CD4-positive, alpha-beta T cell treated with Interleukin-4 for 1 hour (primary cell): ENCODE measurements around the gene MRPL2.
"Not testable (repeated sequence)": the region's sequence is repeated elsewhere in the genome, so short reads cannot be mapped to it uniquely, and the experiment has no call there.

Experiments
- DNase-seq, 2 donors: peaks; one replicate each; pipeline ENCODE4 v3.0.0-alpha.2; 2020 to 2022

MRPL2 gene

DNA sequence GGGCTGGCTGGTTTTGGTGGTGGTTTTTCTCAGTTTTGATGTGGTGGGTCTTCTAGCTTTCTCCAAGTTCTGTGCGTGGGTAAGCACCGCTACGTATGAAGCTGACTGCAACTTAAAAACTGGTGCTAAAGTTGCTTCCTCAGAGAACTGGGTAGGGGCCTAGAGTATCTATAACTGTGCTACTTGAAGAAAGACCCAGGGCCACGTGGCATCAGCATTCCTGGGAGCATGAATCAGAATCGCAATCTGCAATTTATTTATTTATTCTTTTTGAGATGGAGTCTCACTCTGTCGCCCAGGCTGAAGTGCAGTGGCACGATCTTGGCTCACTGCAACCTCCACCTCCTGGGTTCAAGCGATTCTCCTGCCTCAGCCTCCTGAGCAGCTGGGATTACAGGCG is 22.7 kb upstream of the MRPL2 start:
- not testable (repeated sequence) for DNase-seq

DNA sequence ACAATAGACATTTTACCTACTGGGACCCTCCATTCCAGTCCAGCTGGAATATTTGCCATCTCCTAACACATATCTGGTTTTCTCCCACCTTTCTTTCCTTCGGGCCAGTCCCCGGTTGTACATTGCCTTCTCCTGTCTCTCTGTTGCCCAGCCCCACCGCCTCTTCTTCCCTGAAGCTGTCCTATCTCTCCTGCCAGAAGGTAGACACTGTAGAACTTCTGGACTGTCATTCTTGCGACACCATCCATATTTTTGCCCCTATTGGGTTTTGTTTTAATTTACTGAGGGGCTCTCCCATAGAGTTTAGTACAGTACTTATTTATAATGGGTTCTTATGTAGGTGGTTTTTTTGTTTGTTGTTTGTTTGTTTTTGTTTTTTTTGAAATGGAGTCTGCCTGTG is 21.8 kb upstream of the MRPL2 start:
- DNase-seq, result no peak

DNA sequence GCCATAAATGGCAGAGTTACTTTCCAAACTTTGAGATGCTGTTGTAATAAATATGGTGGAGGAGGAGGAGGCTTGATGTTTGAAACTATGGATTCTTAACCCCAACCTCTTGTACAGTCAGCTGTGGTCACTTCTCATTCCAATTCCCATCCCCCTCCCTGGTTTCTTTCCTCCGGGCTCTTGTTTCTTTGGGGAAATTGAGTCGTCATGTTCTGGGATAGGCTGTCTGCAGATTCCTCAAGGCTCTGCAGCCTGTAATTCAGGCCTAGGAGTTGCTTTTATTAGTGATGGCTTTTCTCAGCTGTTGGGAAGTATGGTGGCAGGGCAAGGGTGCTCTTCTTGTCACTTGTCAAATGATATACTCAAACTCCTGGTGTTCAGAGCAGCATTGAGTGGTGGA is 19.5 kb upstream of the MRPL2 start:
- no peak for DNase-seq

DNA sequence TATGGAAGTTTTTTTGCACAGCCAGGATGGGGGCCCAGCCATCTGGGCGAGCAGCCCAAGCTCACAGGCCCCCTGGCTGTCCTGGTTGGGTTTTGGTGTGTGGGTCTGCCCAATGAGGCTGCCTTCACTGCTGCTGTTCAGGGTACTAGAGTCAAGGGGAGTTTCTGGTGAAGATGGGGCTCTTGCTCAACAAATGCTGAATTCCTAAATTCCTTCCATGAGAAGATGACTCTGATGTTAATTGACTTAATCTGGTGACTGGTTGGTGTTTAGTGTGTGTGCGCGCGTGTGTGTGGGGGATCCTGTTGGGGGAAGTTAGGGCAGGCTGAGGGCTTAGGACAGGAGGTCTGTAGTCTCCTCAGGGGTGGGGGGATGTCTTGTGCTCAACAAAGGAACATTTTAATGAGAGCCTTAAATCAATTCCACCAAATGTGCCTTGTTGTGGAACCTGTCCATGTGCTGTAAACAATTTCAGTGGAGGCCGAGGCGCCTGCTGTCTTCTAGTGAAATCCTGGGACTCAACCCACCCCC is 18.8 kb upstream of the MRPL2 start:
- DNase-seq, result no peak

DNA sequence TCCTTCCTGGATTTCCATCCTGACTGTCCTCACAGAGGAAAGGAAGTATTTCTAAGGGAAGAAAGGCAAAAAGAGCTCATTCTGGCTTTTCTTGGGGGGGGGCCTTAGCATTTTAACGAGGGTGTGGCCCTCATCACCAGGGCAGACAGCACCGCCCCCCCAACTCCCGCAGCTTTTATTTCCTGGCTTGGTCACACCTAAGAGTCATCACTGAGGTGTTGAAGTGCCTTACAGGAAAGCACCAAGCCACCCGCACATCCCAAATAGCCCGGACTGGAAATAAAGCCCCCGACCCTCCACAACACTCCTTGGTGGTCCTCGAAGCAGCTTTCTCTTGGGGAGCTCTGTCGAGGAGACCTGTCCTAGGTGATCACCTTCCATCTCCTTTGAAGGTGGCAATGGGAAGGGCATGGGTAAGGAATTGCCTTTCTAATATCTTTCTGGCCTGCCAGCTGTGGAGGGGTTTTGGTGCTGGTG is 18.1 kb upstream of the MRPL2 start:
- no peak for DNase-seq

DNA sequence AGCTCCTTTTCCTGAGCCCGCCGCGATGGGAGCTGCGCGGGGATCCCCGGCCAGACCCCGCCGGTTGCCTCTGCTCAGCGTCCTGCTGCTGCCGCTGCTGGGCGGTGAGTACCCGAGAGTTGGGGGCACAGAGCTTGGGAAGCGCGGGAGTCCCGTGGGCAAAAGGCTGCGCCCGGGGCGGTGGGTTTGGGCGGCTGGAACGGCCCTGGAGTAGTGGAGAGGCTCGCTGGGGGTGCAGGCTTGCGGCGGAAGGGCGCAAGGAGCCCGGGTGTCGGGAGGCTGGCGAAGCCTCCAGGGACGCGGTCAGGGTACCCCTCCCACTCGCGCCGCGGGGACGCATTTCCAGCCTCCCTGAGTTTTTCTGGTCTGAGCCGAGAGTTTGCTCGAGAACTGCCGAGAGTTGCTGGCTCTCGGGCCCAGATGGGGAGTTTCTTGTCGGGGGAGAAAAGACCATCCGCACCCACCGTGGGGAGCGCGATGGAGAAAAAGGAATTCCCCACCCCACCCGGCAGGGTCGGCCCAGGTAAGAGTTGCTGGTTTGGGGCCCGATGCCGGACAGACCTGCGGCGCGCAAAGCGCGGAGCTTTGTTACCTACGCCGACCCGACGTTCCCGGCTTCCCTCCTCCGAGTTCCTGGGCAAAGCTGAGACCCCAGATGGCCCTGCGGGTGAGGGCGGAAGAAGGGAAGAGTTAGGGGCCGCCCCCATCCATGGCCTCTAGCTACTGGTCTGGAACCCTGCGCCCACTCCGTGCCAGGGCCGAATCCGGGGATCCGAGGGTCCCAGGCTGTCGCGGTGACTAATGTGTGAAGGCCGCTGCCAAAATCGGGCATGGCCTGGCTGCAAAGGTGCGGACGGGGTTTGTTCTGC is 17.5 kb upstream of the MRPL2 start:
- DNase-seq, result no peak

DNA sequence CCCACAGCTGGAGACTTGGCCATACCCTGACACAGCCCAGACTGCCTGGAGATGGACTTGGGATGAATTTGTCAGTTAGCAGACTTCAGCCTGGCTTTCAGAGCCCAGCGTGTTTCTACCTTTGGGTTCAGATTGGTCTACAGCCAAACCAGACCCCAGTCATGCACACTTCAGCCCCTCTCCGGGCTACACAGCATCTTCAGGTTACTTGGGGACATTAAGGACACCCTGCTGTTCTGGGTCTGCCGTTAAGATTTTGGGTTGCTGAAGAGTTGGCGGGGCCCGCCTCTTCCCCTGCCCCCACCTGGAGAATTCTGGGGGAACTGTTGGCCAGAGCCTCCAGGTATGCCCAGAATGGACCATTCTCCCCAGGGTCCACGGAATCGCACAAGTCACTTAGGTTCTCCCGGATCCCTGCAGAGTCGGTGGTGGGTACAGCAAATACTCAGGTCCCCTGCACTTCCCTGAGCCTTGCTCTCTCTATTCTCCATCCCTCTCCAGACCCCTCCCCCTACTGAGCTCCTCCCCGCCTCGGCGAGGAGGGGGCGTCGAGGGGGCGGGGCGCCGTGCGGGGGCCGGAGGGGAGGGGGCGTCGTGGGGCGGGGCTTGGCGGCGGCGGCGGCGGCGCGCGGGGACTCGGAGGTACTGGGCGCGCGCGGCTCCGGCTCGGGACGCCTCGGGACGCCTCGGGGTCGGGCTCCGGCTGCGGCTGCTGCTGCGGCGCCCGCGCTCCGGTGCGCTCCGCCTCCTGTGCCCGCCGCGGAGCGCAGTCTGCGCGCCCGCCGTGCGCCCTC is 16.6 kb upstream of the MRPL2 start, which contains the start of gene PTK7:
TSS of gene PTK7 (plus strand) at position 645 of the 794 bp plus-strand sequence. CDS start 175 bp downstream, outside the sequence.
- no peak for DNase-seq

DNA sequence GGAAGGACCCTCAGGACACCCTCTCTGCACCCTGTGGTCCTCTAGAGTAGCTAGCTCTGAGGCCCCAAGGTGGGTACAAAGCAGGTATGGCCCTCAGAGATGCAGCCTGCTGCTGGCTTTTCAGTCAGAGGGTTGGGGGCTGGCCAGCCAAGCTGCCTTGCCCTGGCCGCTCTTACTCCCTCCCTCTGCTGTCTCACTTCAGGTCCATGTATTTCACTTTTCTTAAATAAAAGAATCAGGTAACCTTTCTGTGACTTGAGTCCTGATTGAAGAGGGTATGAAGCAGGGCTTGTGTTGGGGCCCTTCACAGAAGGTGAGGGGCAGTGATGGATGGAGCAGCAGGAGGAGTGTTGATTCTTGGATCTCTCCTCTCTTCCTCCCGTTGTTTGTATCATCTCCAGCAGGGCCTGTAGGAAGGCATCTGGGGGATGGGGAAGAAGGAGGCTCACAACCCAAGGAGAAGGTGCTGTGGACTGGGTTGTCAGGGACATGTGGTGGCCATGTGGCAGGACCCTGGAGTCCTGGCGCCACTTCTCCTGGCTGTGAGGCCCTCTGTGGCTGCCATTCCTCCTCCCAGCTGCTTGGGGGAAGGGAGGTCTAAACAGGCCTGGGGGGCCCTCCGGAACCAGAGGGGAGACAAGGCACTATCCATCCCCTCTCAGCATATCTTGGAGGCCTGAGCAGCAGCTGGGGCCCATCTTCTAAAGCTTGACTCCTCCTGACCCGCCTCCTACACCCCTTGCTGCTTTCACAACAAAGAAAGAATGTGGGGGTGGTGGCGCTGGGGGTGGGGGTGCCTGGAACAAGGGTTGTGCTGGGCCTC is 15.8 kb upstream of the MRPL2 start:
- DNase-seq, result no peak

DNA sequence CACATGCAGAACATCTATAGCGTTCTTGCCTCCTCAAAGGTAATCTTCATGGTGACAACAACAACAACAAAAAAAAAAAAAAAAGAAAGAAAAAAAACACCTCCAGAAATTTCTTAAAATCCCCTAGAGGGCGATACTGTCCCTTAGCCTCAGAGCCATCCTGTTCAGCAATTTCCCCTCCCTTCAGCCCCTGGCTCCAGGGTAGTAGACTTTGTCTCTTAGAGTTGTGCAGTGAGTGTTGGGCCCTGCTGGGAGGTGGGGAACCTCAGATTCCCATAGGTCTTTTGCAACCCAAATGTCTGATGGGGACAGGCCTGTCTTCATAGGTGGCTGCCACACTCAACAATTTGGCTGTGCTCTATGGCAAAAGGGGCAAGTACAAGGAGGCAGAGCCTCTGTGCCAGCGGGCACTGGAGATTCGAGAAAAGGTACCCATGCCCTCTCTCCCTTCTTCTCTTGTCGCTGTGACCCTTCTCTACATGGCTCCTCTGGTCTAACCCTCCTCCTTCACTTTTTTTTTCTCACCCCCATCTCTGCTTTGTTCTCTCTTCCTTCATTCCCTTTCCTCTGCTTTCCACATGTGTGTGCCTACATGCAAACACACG is 10.9 kb upstream of the MRPL2 start:
- DNase-seq, result peak in 1 of 2 donors; percentile 41

DNA sequence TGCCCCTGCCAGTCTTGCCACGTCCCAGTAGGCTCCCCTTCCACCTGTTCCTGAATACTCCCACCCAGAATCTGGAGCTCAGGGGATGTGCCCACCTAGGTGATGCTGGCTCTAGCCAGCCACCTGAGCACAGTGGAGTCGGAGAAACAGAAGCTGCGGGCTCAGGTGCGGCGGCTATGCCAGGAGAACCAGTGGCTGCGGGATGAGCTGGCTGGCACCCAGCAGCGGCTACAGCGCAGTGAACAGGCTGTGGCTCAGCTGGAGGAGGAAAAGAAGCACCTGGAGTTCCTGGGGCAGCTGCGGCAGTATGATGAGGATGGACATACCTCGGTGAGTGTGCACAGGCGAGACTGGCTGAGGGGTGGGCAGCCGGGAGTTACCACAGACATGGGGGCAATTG is 3.6 kb upstream of the MRPL2 start:
- no peak for DNase-seq

DNA sequence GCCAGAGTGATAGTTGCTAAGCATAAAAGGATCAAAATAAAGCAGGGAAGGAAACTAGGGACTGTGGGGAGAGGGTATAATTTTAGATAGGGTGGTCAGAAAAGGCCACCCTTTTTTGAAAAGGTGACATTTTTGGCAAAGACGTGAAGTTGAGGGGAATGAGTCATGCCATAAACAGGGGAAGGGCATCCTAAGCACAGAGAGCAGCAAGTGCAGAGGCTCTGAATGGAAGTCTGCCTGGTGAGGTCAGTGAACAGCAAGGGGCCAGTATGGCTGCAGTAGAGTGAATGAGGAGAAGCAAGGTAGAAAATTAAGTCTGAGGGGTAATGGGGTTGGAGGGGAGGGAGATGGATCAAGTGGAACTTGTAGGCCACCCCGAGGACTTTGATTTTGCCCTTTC is 2.6 kb upstream of the MRPL2 start:
- DNase-seq, result no peak

DNA sequence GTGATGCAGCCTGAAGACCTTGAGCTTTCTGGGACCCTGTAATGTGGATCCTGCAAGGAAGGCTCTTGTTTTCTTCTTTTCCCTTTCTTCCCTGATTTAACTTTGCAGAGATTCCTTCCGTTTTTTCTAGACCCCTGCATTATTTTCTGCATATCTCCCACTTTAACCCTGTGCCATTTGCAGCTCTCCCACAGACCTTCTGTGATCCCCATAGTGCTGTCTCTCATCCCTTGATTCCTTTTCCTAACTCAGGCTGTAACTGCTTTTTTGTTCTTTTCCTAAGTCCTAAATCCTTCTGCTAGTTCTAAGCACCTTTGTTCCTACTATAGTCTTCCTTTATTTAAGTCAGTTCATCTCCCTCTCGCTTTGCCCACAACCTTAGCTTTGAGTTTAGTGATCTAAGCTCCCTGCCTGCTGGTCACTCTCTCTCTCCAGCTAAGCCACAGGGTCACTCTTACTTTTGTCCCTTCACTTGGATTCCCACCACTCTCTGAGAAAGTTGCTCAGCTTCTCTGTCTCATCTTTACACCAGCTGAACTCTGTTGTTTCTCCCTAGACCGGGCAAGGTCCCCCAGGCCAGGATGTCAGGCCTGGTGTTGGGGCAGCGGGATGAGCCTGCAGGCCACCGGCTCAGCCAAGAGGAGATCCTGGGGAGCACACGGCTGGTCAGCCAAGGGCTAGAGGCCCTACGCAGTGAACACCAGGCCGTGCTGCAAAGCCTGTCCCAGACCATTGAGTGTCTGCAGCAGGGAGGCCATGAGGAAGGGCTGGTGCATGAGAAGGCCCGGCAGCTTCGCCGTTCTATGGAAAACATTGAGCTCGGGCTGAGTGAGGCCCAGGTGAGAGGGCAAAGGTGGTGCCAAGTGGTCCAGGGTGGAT is 1.8 kb upstream of the MRPL2 start:
- no peak for DNase-seq

DNA sequence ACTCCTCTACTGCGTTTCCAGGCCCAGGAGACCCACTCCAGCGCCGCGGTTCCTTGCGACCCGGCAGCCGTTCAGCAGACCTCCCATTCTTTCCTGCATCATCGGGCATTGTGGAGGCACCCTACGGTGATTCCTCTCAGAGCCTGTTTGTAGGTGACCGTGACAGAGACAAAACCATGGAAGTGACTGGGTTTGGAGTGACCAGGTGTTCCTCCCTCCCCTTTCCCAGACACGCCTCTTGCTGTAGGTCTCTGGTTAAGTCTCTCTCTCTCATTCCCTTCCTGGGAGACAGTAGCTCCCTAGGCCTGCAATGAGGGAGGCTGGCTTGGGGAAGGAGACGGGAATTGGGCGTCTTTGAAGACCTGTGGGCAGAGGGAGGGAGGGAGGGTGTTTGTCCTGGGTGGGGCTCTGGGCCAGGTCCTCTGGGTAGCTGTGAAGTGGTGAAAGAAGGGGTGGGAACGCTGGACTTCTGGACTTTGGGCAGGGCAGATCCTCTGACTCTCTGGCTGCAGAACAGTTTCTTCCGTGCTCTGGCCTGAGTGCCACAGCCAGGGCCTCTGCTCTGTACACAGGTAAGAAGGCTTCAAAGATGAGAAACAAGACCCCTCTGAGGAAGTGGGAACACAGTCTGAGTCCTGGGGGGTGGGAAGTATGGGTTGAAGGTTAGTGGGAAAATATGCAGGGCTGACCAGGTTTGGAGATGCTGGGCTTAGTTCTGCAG is 960 bp upstream of the MRPL2 start:
- DNase-seq, result no peak

DNA sequence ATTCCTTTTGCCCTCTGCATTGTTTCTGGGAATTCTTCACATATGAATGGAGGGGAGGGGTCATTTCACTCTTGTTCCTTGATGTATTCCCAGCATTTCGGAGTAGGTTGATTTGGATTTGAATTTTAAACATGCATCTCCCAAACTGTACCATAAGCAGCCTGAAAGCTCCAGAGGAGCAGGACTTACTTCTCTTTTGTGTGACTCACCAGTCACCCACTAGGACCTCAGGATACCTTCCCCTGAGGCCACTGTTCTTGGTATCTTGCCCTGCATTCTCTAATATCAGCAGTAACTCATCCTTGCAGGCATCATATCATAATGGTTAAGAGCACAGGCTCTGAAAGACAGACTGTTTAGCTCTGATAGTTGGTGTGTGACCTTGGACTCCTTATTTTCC is 703 bp downstream of the MRPL2 start:
- DNase-seq, result no peak

DNA sequence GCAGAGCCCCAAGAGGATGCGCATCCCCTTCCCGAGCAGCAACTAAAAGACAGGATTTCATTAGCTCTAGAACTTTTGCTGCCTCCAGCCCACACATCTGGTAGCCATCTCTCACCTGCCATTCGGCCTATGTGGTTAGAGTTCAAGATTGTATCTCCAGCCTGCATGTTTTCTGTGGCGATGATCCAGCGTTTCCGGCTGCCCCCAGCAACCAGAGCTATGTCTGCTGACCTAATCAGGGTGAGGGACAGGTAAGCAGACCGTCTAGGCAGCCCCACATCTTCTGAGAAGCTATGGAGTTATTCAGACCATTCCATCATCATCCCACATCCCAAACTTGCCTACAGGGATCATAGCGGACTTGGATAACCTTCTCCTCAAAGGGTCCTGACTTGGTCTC is 3.3 kb downstream of the MRPL2 start:
- no peak for DNase-seq

DNA sequence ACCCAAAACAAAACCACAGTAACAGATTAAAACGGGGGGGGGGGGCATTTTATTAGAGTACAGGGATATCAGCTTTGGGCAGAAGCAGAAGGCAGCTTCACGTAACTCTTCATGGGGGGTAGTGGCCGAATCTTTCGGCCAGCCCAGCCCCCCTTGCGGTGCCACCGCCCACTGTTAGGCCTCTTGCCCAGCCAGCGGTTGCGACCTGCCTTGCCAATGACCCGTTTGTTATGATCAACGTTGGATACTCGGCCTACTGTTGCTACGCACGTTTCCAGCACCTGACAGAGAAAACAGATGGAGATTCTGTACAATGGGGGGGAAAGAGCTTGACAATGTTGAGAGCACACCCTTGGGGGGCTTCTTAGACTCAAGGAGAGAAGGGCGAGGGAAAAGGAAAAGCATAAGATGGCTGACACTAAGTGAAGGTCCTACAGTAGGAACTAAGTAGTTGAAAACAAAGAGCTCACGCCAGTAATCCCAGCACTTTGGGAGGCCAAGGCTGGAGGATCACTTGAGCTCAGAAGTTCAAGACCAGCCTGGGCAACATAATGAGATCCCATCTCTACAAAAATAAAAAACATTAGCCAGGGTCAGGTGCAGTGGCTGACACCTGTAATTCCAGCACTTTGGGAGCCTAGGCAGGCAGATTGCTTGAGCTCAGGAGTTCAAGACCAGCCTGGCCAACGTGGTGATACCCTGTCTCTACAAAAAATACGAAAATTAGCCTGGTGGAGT is 4.9 kb downstream of the MRPL2 start:
- DNase-seq, result no peak

DNA sequence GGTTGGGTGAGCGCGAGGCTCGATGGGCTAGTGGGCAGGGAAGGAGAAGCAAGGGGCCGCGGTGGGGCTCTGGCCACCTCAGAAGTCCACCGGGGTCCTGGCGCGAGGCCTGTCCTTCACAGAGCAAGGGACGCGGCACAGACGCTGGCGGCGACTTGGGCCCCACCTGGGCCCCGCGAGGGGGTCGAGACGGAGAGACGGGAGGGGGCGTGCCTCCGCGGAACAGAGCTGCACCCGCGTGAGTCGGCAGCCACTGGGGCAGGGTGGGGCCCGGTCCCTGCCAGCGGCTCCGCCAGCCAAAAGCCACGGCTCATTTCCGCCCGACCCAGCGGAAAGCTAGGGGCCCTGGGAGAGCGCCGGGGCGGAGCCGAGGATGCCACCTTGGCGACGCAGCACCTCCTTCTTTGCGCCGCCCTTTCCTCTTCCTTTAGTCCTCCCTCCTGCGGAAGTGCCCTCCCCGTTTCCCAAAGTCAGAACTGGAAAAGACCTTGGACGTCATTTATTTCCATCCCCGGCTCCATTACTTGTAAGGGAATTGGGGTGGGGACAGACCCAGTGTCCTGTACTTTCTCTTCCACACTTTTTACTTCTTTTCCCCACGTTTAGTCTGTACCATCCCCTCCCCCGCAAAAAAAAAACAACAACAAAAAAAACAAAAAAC is 5.6 kb downstream of the MRPL2 start, which contains the start of gene CUL7:
TSS of gene CUL7 (minus strand) at position 307 of the 661 bp plus-strand sequence. CDS start 1,063 bp downstream, outside the sequence.
- DNase-seq, result peak; percentile 88 to 91

DNA sequence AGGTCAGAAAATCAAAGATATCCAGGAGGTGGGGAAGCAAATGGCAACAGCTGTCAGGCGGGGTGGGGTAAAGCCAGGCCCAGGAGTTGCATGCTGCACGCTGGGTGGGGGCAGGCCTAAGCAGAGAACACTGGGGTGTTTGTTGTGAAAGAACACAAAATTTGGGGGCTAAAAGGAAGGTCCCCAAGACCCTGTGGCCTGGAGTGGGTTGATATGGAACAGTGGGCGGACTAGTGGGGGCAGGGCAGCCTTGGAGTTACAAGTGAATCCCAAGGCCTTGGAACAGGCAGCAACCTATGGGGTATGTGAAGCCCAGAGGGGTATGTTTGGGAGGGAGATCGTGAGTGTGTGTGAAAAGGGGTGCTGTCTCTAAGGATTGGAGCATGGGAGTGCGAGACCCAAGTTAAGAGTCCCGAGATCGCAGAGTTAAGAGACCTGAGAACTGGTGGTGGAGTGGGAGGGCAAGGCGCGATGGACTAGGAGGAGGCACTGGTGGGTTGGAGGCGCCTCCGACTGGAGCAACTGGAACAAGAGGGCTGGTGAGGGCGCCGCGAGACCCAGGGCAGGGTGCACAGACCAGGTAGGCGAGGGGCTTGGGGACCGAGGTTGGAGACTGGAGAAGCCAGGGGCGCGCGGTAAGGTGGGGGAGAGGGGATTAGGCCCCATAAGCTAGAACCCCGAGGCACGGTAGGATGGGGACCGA is 6.2 kb downstream of the MRPL2 start:
- DNase-seq, result no peak
